ENCODE results near the gene RBFOX1.

Gene RBFOX1

DNA sequence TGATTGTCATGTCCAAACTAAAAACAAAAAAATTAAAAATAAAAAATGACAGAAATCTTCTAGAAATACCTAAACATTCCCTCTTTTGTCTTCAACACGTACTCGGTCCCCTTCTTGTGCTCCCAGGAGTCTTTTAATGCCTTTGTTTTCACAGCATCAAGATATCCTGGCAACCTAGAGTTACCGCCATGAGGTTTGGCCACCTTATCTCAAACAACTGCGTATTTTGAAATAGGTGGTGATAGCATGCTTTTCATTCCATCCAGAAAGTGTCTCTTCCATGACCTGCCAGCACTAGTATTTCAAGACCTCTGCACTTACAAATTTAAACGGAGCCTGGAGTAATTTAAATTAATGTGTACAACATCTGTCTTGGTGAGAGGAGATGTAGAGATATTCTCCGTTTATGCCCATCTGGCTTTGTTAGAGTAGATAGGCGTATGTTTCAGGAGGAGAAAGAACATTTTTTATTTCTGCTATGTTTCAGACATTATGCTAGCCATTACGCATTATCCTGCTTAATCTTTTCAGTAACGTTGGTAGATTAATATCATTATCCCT, 42.0 kb downstream of the RBFOX1 start:
- TF ChIP-seq, protein P1, sequence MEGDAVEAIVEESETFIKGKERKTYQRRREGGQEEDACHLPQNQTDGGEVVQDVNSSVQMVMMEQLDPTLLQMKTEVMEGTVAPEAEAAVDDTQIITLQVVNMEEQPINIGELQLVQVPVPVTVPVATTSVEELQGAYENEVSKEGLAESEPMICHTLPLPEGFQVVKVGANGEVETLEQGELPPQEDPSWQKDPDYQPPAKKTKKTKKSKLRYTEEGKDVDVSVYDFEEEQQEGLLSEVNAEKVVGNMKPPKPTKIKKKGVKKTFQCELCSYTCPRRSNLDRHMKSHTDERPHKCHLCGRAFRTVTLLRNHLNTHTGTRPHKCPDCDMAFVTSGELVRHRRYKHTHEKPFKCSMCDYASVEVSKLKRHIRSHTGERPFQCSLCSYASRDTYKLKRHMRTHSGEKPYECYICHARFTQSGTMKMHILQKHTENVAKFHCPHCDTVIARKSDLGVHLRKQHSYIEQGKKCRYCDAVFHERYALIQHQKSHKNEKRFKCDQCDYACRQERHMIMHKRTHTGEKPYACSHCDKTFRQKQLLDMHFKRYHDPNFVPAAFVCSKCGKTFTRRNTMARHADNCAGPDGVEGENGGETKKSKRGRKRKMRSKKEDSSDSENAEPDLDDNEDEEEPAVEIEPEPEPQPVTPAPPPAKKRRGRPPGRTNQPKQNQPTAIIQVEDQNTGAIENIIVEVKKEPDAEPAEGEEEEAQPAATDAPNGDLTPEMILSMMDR (IDR thresholded peaks at IDR 0.05; ENCODE audit: low read depth, low read length, missing control alignments): no peak
- H3K27ac ChIP-seq: no peak overlapping the region
- in situ Hi-C loops (cut with HindIII; ENCODE audit: low pct_ligation_motif_present, low sequenced_read_pairs): no loop called here
- no peak overlapping the region for H3K4me3 ChIP-seq (ENCODE audit: low read depth, low read length)
- DNase-seq: no peak
- H3K27me3 ChIP-seq (replicated peaks): no peaks in the 10 kb centered on the region
- no peaks in the 10 kb centered on the region for H3K36me3 ChIP-seq (replicated peaks)

DNA sequence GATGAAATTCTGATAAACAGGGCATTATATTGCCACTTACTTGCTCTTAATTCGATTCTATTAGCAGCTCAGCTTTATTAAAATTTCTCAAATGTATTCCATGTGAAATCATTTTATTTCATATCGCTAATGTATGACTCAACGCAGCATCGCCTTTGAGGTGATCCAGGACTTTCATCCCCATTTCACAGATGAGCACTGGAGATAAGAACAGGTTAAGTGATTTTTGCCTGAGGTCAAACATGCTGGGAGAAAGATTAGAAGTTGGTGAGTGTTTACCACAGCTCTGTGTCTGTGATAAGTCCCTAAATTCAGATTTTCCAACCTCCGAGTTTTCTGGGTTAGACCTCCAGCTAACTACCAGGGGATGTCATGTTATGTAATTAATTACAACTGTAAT, 43.6 kb downstream of the RBFOX1 start:
- in situ Hi-C loops (cut with HindIII; ENCODE audit: low pct_ligation_motif_present, low sequenced_read_pairs): no loop called here
- no peak overlapping the region for H3K4me3 ChIP-seq (ENCODE audit: low read depth, low read length)
- no peak overlapping the region for H3K27ac ChIP-seq
- TF ChIP-seq, protein P1 (IDR thresholded peaks at IDR 0.05; ENCODE audit: low read depth, low read length, missing control alignments): no peak
- no peaks in the 10 kb centered on the region for H3K36me3 ChIP-seq (replicated peaks)
- DNase-seq: no peak
- H3K27me3 ChIP-seq (replicated peaks): no peaks in the 10 kb centered on the region

DNA sequence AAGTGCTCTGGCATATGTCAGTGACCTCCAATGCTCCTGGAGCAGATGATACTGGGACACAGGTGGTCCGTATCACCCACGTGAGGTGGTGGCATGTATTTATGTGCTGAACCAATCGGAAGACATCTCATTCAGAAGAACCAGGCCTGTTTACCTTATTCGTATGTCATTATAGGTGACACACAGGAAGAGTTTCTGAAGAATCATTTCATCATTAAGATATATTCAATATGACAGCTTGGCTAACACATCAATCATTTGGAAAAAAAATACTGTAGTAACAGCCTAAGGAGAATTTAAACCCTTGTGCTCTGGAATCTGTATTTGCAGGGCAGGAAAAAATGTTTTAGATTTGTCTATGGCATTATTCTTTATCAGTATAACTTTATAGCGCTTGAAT, 44.6 kb downstream of the RBFOX1 start:
- no peaks in the 10 kb centered on the region for H3K36me3 ChIP-seq (replicated peaks)
- no peaks in the 10 kb centered on the region for H3K27me3 ChIP-seq (replicated peaks)
- DNase-seq: no peak
- no peak overlapping the region for H3K4me3 ChIP-seq (ENCODE audit: low read depth, low read length)
- no peak overlapping the region for H3K27ac ChIP-seq
- in situ Hi-C loops (cut with HindIII; ENCODE audit: low pct_ligation_motif_present, low sequenced_read_pairs): no loop called here
- TF ChIP-seq, protein P1 (IDR thresholded peaks at IDR 0.05; ENCODE audit: low read depth, low read length, missing control alignments): no peak

DNA sequence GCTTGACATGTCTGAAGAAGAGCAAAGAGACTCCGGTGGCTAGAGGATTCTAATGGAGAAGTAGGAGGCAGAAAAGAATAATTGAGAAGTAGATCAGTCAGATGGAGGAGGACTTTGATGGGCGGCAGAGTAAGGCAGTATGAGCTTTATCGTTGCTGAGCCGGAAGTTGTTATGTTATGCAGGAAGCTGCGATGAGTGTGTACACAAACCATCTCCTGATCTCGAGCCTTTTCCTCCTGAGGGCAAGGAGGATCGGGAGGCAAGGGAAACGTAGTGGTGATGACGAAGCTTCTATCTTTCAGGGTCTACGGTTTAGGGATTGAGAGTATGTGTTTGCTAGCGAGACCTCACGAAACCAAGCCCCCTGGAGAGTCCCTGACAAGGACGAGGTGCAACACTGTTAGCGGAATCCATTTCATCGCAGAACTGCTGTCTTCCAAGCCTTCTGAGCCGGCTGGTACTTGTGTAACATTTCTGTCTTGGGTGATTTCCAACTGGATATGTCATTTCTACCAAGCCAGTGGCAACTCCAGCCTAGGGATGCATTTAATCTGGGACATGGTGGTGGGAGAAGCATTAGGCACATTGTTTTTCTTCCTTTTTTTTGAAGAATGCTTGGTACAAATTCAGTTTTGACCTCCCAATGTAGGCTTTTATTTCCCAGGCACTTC, 45.5 kb downstream of the RBFOX1 start:
- in situ Hi-C loops (cut with HindIII; ENCODE audit: low pct_ligation_motif_present, low sequenced_read_pairs): no loop called here
- no peak for DNase-seq
- TF ChIP-seq, protein P1 (IDR thresholded peaks at IDR 0.05; ENCODE audit: low read depth, low read length, missing control alignments): no peak
- H3K36me3 ChIP-seq (replicated peaks): no peaks in the 10 kb centered on the region
- no peak overlapping the region for H3K4me3 ChIP-seq (ENCODE audit: low read depth, low read length)
- H3K27me3 ChIP-seq (replicated peaks): no peaks in the 10 kb centered on the region
- H3K27ac ChIP-seq: no peak overlapping the region

DNA sequence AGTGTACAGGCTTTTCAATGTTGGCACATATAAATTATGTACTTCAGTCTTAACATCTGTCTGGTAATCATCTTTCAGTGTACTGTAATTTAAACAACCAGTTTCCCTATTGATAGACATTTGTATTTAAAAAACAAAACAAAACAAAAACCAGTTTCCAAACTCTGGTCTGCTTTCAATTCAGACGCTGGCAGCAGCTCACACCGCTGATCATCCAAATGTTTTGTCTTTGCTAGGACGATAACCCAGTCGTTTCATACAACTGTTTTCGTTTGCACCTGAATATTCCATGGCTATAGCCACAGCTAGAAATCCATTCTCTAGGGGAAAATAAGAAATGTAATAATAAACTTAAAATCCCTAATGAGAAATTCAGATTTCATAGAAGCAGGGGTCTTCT, 47.8 kb downstream of the RBFOX1 start:
- no peaks in the 10 kb centered on the region for H3K27me3 ChIP-seq (replicated peaks)
- no peak for DNase-seq
- TF ChIP-seq, protein P1 (IDR thresholded peaks at IDR 0.05; ENCODE audit: low read depth, low read length, missing control alignments): no peak
- H3K27ac ChIP-seq: no peak overlapping the region
- no peaks in the 10 kb centered on the region for H3K36me3 ChIP-seq (replicated peaks)
- H3K4me3 ChIP-seq (ENCODE audit: low read depth, low read length): no peak overlapping the region
- in situ Hi-C loops (cut with HindIII; ENCODE audit: low pct_ligation_motif_present, low sequenced_read_pairs): no loop called here

DNA sequence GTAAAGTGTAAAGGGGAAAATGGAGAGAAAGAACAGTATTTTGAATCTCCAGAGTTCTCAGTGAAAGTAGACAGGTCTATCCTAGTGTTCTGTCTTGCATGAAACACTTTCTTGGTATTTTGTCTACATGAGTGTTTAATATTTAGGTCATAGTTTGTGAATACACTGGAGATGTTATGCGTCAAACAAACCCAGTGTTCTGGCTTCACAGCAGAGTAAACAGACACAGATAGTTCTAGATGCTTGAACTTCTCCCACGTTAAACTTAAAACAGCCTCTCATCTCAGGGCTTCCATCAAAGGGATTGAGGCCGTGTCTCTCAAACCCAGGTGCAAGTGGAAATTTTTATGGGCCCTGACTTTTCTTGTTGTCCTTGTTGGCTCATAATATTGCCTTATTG, 48.3 kb downstream of the RBFOX1 start:
- H3K27me3 ChIP-seq (replicated peaks): no peaks in the 10 kb centered on the region
- no peaks in the 10 kb centered on the region for H3K36me3 ChIP-seq (replicated peaks)

More for the DNA sequence above, 48.3 kb downstream of the RBFOX1 start:
- no peak for DNase-seq
- H3K4me3 ChIP-seq (ENCODE audit: low read depth, low read length): no peak overlapping the region
- no peak overlapping the region for H3K27ac ChIP-seq
- in situ Hi-C loops (cut with HindIII; ENCODE audit: low pct_ligation_motif_present, low sequenced_read_pairs): no loop called here
- TF ChIP-seq, protein P1 (IDR thresholded peaks at IDR 0.05; ENCODE audit: low read depth, low read length, missing control alignments): no peak

Data from brain microvascular endothelial cell (primary cell).